NCI-H460 (cell line): ENCODE measurements around the gene TP53I13. TPM values are rescaled to one million over a fixed set of nuclear protein-coding genes. Genes with fewer than 3 reads are reported as not detected.

ENCODE experiments used
- total RNA-seq: library from RNA; depleted of rRNA; stranded (reverse); fragments of >200 nt; shearing (Covaris generic); gene quantifications from 2 replicates; pipeline ENCODE4 v1.2.3, GENCODE V29; 2014; rRNA removed

The TP53I13 gene
- total RNA-seq, 1 experiment from 2014 or later: 65.2 TPM

Other genes starting within 250 kb of the TP53I13 start
- gene TAOK1, start 178.3 kb upstream of the TP53I13 start, total RNA-seq: 43.8 and 50.6 TPM in 2 replicates
- 13.1 and 14.0 TPM in 2 replicates for gene ABHD15, start 1.7 kb upstream of the TP53I13 start, total RNA-seq
- gene GIT1, start 20.9 kb downstream of the TP53I13 start, total RNA-seq: 37.9 and 41.3 TPM in 2 replicates
- 14.7 and 19.1 TPM in 2 replicates for gene ANKRD13B, start 24.4 kb downstream of the TP53I13 start, total RNA-seq
- 0.63 and 0.87 TPM in 2 replicates for gene CORO6, start 54.2 kb downstream of the TP53I13 start, total RNA-seq